Neural crest cell (in vitro differentiated cells): ENCODE measurements around the gene SHANK1. TPM values are rescaled to one million over a fixed set of nuclear protein-coding genes. Genes with fewer than 3 reads are reported as not detected.
"Not testable (repeated sequence)": the region's sequence is repeated elsewhere in the genome, so short reads cannot be mapped to it uniquely, and the experiment has no call there.

Source experiments
- DNase-seq: peaks from one replicate; pipeline ENCODE4 v3.0.0; 2021; ENCODE audit warnings: low read depth, mixed read lengths, low spot score
- H3K27ac Mint-ChIP-seq: one replicate; pipeline ENCODE4 v1.8.0; 2021; ENCODE audit warnings: mild to moderate bottlenecking, mixed read lengths; ENCODE audit not compliant: unreplicated experiment
- H3K27me3 Mint-ChIP-seq: 2 replicates; pipeline ENCODE4 v1.8.0; 2021; ENCODE audit warnings: low read depth, mild to moderate bottlenecking, mixed read lengths
- H3K36me3 Mint-ChIP-seq: 2 replicates; pipeline ENCODE4 v1.8.0; 2021; ENCODE audit warnings: low read depth, mild to moderate bottlenecking, mixed read lengths
- H3K4me1 Mint-ChIP-seq: 2 replicates; pipeline ENCODE4 v1.8.0; 2021; ENCODE audit warnings: mixed read lengths
- H3K4me3 Mint-ChIP-seq: one replicate; pipeline ENCODE4 v1.8.0; 2021; ENCODE audit warnings: mild to moderate bottlenecking, mixed read lengths
- H3K9me3 Mint-ChIP-seq: 2 replicates; pipeline ENCODE4 v1.8.0; 2021; ENCODE audit warnings: mixed read lengths
- CTCF ChIP-seq: fragments of 200-600 bp; sonication (generic); conservative IDR thresholded peaks from 2 replicates; pipeline ENCODE4 v1.5.0; 2021; ENCODE audit warnings: antibody characterized with exemption, mild to moderate bottlenecking
- total RNA-seq: library from RNA; stranded (reverse); gene quantifications from 2 replicates; pipeline ENCODE4 v1.2.1, GENCODE V29; 2021

The SHANK1 gene
- total RNA-seq, 1 donor from 2014 or later: 6.8 TPM

- no peak overlapping the region for H3K27ac Mint-ChIP-seq
- no peak for DNase-seq
- no peaks in the 10 kb centered on the region for H3K36me3 Mint-ChIP-seq
- no peak overlapping the region for H3K4me3 Mint-ChIP-seq
- H3K27me3 Mint-ChIP-seq: peaks cover 13% of the 10 kb centered on the region
- TF ChIP-seq CTCF: no peak
- H3K9me3 Mint-ChIP-seq: no peaks in the 10 kb centered on the region
- peaks cover 4% of the 10 kb centered on the region for H3K4me1 Mint-ChIP-seq
Observed at GRCh38 chr19:50628146-50628545, 91.5 kb downstream of the SHANK1 start.

- peaks cover 4% of the 10 kb centered on the region for H3K4me1 Mint-ChIP-seq
- no peak overlapping the region for H3K4me3 Mint-ChIP-seq
- no peaks in the 10 kb centered on the region for H3K9me3 Mint-ChIP-seq
- H3K27ac Mint-ChIP-seq: no peak overlapping the region
- no peak for TF ChIP-seq CTCF
- peaks cover 13% of the 10 kb centered on the region for H3K27me3 Mint-ChIP-seq
- no peaks in the 10 kb centered on the region for H3K36me3 Mint-ChIP-seq
- DNase-seq: no peak
Observed at GRCh38 chr19:50626795-50627194, 92.8 kb downstream of the SHANK1 start.

- no peaks in the 10 kb centered on the region for H3K9me3 Mint-ChIP-seq
- DNase-seq: no peak
Observed at GRCh38 chr19:50626011-50626410, 93.6 kb downstream of the SHANK1 start.

GRCh38 chr19:50624949-50625600 lies 94.5 kb downstream of the SHANK1 start:
- TF ChIP-seq CTCF: no peak
- Mint-ChIP-seq H3K36me3 (no peaks in the 10 kb centered on the region), H3K27me3 (peaks cover 10% of the 10 kb centered on the region), H3K9me3 (no peaks in the 10 kb centered on the region), H3K27ac (no peak overlapping the region), H3K4me3 (no peak overlapping the region), H3K4me1 (peaks cover 4% of the 10 kb centered on the region)
- no peak for DNase-seq

More at GRCh38 chr19:50626011-50626410, 93.6 kb downstream of the SHANK1 start:
- no peak for TF ChIP-seq CTCF
- no peaks in the 10 kb centered on the region for H3K36me3 Mint-ChIP-seq
- H3K27ac Mint-ChIP-seq: no peak overlapping the region
- H3K27me3 Mint-ChIP-seq: peaks cover 13% of the 10 kb centered on the region
- peaks cover 4% of the 10 kb centered on the region for H3K4me1 Mint-ChIP-seq
- no peak overlapping the region for H3K4me3 Mint-ChIP-seq

GRCh38 chr19:50620394-50620906 lies 99.2 kb downstream of the SHANK1 start:
- H3K9me3 Mint-ChIP-seq, H3K36me3 Mint-ChIP-seq, DNase-seq, H3K4me1 Mint-ChIP-seq, H3K4me3 Mint-ChIP-seq, H3K27ac Mint-ChIP-seq, H3K27me3 Mint-ChIP-seq: not testable (repeated sequence)

GRCh38 chr19:50619184-50619583 lies 100.4 kb downstream of the SHANK1 start:
- H3K27me3 Mint-ChIP-seq, H3K9me3 Mint-ChIP-seq, H3K36me3 Mint-ChIP-seq, H3K4me3 Mint-ChIP-seq, DNase-seq, H3K27ac Mint-ChIP-seq, H3K4me1 Mint-ChIP-seq: not testable (repeated sequence)

- H3K36me3 Mint-ChIP-seq, H3K27ac Mint-ChIP-seq, H3K9me3 Mint-ChIP-seq, H3K4me1 Mint-ChIP-seq, DNase-seq, H3K4me3 Mint-ChIP-seq: not testable (repeated sequence)
- H3K27me3 Mint-ChIP-seq: peaks cover 11% of the 10 kb centered on the region
Observed at GRCh38 chr19:50618379-50618778, 101.2 kb downstream of the SHANK1 start.

- not testable (repeated sequence) for H3K9me3 Mint-ChIP-seq, H3K4me1 Mint-ChIP-seq, H3K4me3 Mint-ChIP-seq, H3K27ac Mint-ChIP-seq, H3K36me3 Mint-ChIP-seq, DNase-seq
- H3K27me3 Mint-ChIP-seq: peaks cover 30% of the 10 kb centered on the region
Observed at GRCh38 chr19:50612504-50613404, 106.8 kb downstream of the SHANK1 start.
